ENCODE measurements around the gene KRT79. TPM values are rescaled to one million over a fixed set of nuclear protein-coding genes. Genes with fewer than 3 reads are reported as not detected.

The KRT79 gene
- total RNA-seq, 1 experiment from 2014 or later = not detected

DNA sequence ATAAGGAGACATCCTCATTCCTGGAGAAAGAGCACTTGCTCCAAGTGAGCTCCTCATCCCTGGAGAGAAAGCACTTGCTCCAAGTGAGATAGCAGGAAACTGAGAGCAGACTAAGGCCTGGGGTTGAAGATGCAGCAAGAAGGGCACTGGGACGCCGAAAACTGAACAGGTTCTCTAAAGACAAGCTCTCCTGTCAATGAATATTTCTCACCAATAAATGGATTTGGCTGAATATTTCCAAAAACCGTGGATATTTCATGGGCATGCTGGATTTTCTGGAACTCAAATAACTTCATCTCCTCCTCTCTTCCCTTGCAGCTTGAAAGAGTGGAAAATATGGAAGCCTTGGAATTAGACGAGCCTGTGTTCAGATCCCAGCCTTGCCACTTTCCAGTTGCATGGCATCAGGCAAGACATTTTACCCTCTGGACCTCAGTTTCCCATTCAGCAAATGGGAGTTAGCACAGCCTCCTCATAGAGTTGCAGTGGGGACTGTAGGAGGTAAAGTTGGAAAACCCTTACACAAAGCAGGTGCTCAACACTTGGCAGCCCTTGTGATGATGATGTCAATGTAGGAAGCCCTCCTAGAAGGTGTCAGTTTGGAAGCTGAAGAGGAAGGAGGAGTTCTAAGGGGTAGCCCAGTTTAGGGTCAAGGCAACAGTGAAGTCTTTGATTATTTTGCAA is 52.6 kb downstream of the KRT79 start:
- no TSS peak for BruUV-seq (replicated peaks)
- Mint-ChIP-seq H3K36me3 (ENCODE audit: insufficient read depth, unreplicated experiment) (no peaks in the 10 kb centered on the region), H3K4me3 (ENCODE audit: low read depth, unreplicated experiment) (no peak overlapping the region), H3K4me1 (ENCODE audit: low read depth, unreplicated experiment) (no peaks in the 10 kb centered on the region), H3K9me3 (ENCODE audit: low read depth, unreplicated experiment) (no peaks in the 10 kb centered on the region), H3K27ac (ENCODE audit: unreplicated experiment) (no peak overlapping the region), H3K27me3 (ENCODE audit: unreplicated experiment) (peaks cover 93% of the 10 kb centered on the region)
- CTCF ChIA-PET = no interaction called here
- DNase-seq = no peak
- TF ChIP-seq, protein P1, sequence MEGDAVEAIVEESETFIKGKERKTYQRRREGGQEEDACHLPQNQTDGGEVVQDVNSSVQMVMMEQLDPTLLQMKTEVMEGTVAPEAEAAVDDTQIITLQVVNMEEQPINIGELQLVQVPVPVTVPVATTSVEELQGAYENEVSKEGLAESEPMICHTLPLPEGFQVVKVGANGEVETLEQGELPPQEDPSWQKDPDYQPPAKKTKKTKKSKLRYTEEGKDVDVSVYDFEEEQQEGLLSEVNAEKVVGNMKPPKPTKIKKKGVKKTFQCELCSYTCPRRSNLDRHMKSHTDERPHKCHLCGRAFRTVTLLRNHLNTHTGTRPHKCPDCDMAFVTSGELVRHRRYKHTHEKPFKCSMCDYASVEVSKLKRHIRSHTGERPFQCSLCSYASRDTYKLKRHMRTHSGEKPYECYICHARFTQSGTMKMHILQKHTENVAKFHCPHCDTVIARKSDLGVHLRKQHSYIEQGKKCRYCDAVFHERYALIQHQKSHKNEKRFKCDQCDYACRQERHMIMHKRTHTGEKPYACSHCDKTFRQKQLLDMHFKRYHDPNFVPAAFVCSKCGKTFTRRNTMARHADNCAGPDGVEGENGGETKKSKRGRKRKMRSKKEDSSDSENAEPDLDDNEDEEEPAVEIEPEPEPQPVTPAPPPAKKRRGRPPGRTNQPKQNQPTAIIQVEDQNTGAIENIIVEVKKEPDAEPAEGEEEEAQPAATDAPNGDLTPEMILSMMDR (IDR thresholded peaks at IDR 0.05; ENCODE audit: unreplicated experiment) = no peak
- intact Hi-C loops (cut with micrococcal nuclease; ENCODE audit: unreplicated experiment) = no loop called here

DNA sequence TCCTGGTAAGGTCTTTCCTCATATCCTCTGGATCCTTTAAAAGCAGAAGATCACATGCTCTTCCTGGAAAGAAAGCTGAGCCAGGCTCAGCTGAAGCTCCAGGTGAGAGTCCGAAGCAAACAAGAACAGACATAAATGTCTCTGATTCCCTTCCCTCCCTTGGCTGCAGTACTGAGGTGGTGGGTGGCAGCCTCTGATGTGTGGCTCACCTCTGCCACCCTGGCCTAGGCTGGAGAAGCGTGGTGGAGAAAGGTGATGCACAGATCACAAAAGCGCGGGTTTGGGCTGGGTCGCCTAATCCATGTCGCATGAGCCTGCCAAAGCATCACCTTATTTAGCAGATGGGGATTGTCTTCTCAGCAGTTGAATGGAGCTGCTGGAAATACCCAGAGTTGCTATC is 54.2 kb downstream of the KRT79 start:
- H3K36me3 Mint-ChIP-seq (ENCODE audit: insufficient read depth, unreplicated experiment) = no peaks in the 10 kb centered on the region
- no peak overlapping the region for H3K4me3 Mint-ChIP-seq (ENCODE audit: low read depth, unreplicated experiment)
- DNase-seq = no peak
- no peaks in the 10 kb centered on the region for H3K9me3 Mint-ChIP-seq (ENCODE audit: low read depth, unreplicated experiment)
- H3K27ac Mint-ChIP-seq (ENCODE audit: unreplicated experiment) = no peak overlapping the region
- TF ChIP-seq, protein P1 (IDR thresholded peaks at IDR 0.05; ENCODE audit: unreplicated experiment) = no peak
- intact Hi-C loops (cut with micrococcal nuclease; ENCODE audit: unreplicated experiment) = no loop called here
- CTCF ChIA-PET = no interaction called here
- no TSS peak for BruUV-seq (replicated peaks)
- H3K27me3 Mint-ChIP-seq (ENCODE audit: unreplicated experiment) = peaks cover 93% of the 10 kb centered on the region
- H3K4me1 Mint-ChIP-seq (ENCODE audit: low read depth, unreplicated experiment) = no peaks in the 10 kb centered on the region

DNA sequence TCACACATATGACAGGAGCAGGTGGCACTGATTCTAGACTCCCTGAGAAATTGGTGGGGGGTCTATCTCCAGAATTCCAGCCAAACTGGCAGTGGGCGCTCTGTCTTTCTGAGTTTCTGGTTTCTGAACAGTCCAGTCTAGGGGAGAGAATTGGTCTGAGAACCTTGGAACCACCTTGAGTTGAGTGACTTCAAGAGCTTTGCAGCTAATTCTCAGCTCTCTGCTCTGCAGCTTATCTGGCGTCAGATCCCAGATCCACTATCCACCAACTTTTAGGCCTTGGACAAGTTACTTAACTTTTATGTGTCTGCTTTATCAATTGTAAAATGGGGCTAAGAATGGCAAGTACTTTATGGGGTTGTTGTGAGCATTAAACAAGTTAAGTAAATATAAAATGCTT is 55.3 kb downstream of the KRT79 start:
- Mint-ChIP-seq H3K27me3 (ENCODE audit: unreplicated experiment) (peaks cover 82% of the 10 kb centered on the region), H3K4me1 (ENCODE audit: low read depth, unreplicated experiment) (no peaks in the 10 kb centered on the region), H3K4me3 (ENCODE audit: low read depth, unreplicated experiment) (no peak overlapping the region), H3K9me3 (ENCODE audit: low read depth, unreplicated experiment) (no peaks in the 10 kb centered on the region), H3K27ac (ENCODE audit: unreplicated experiment) (no peak overlapping the region), H3K36me3 (ENCODE audit: insufficient read depth, unreplicated experiment) (no peaks in the 10 kb centered on the region)
- BruUV-seq (replicated peaks) = no TSS peak
- DNase-seq = no peak
- intact Hi-C loops (cut with micrococcal nuclease; ENCODE audit: unreplicated experiment) = no loop called here
- CTCF ChIA-PET = no interaction called here
- TF ChIP-seq, protein P1 (IDR thresholded peaks at IDR 0.05; ENCODE audit: unreplicated experiment) = no peak

DNA sequence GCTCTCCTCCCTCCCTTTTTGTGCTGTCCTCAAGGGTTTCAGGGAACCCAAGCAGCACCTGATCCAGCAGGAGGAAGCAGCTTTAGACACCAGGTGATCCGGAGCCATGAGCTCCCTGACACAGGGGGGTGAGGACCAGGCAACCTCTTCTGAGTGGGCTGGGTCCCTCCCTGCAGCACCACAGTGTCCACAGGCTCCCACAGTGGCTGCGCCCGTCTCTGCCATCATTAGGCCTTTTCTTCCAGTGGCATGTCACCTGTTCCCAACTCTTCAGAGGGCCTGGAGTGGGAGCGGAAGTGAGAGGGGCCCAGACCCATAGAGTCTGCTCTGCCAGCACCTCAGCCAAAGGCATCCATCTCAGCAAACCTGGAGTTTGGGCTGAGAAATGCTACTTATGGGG is 56.5 kb downstream of the KRT79 start:
- H3K9me3 Mint-ChIP-seq (ENCODE audit: low read depth, unreplicated experiment) = no peaks in the 10 kb centered on the region
- TF ChIP-seq, protein P1 (IDR thresholded peaks at IDR 0.05; ENCODE audit: unreplicated experiment) = no peak
- intact Hi-C loops (cut with micrococcal nuclease; ENCODE audit: unreplicated experiment) = no loop called here
- BruUV-seq (replicated peaks) = no TSS peak
- no peak for DNase-seq
- H3K27ac Mint-ChIP-seq (ENCODE audit: unreplicated experiment) = no peak overlapping the region
- CTCF ChIA-PET = interaction anchor here (0.8 to 1.1 kb wide), 2 partner anchors 9 to 11 kb away, joined by 3 to 4 read pairs; no protein-coding TSS in a partner anchor
- no peak overlapping the region for H3K4me3 Mint-ChIP-seq (ENCODE audit: low read depth, unreplicated experiment)
- no peaks in the 10 kb centered on the region for H3K4me1 Mint-ChIP-seq (ENCODE audit: low read depth, unreplicated experiment)
- peaks cover 79% of the 10 kb centered on the region for H3K27me3 Mint-ChIP-seq (ENCODE audit: unreplicated experiment)
- no peaks in the 10 kb centered on the region for H3K36me3 Mint-ChIP-seq (ENCODE audit: insufficient read depth, unreplicated experiment)
